Liver (tissue), 9 donors: ENCODE data around the gene RPL39L. TPM values are rescaled to one million over a fixed set of nuclear protein-coding genes. Genes with fewer than 3 reads are reported as not detected.

Source experiments
- DNase-seq: peaks from one replicate; pipeline ENCODE4 v3.0.0-alpha.2; 2017; ENCODE audit warnings: low spot score
- H3K27ac ChIP-seq, 2 donors: one replicate each; pipeline ENCODE4 v1.7.0; 2013; ENCODE audit warnings: inconsistent platforms in 2 of 2, low read length in 2 of 2, control low read depth in 1 of 2, low read depth in 1 of 2, mild to moderate bottlenecking in 1 of 2
- H3K27me3 ChIP-seq, 4 donors: one replicate each; pipeline versions ENCODE4 v1.6.1 to v1.7.0; 2013; ENCODE audit warnings: low read length in 3 of 4, inconsistent platforms in 1 of 4, mild to moderate bottlenecking in 1 of 4, moderate library complexity in 1 of 4; ENCODE audit not compliant: control insufficient read depth in 4 of 4, insufficient read depth in 4 of 4
- H3K36me3 ChIP-seq, 4 donors: one replicate each; pipeline versions ENCODE4 v1.6.1 to v1.7.0; 2013; ENCODE audit warnings: low read length in 3 of 4, mild to moderate bottlenecking in 3 of 4, low read depth in 1 of 4, moderate library complexity in 1 of 4; ENCODE audit not compliant: control insufficient read depth in 4 of 4, insufficient read depth in 3 of 4
- H3K4me1 ChIP-seq, 4 donors: one replicate each; pipeline versions ENCODE4 v1.6.1 to v1.7.0; 2013; ENCODE audit warnings: low read length in 3 of 4, mild to moderate bottlenecking in 3 of 4, moderate library complexity in 1 of 4; ENCODE audit not compliant: control insufficient read depth in 4 of 4, insufficient read depth in 4 of 4
- H3K4me3 ChIP-seq, 3 donors: one replicate each; pipeline versions ENCODE4 v1.6.1 to v1.7.0; 2013; ENCODE audit warnings: low read length in 3 of 3, control low read depth in 1 of 3, low read depth in 1 of 3, mild to moderate bottlenecking in 1 of 3
- H3K9ac ChIP-seq, 2 donors: one replicate each; pipeline ENCODE4 v1.7.0; 2013; ENCODE audit warnings: low read length in 2 of 2, mild to moderate bottlenecking in 2 of 2, moderate library complexity in 2 of 2, control low read depth in 1 of 2, low read depth in 1 of 2
- H3K9me3 ChIP-seq, 4 donors: one replicate each; pipeline versions ENCODE4 v1.6.1 to v1.7.0; 2013; ENCODE audit warnings: low read length in 3 of 4; ENCODE audit not compliant: control insufficient read depth in 4 of 4
- ATF3 ChIP-seq: IDR thresholded peaks from 2 replicates; pipeline ENCODE4 v1.6.1; 2016; ENCODE audit warnings: antibody characterized with exemption
- EGR1 ChIP-seq, 2 donors: IDR thresholded peaks; 2 replicates each; pipeline ENCODE4 v1.6.1; 2016 to 2018; ENCODE audit warnings: antibody characterized with exemption in 2 of 2, low read depth in 2 of 2
- FOXA1 ChIP-seq: IDR thresholded peaks from 2 replicates; pipeline ENCODE4 v1.6.1; 2016; ENCODE audit warnings: antibody characterized with exemption
- FOXA2 ChIP-seq: IDR thresholded peaks from 2 replicates; pipeline ENCODE4 v1.6.1; 2016; ENCODE audit warnings: antibody characterized with exemption
- HNF4A ChIP-seq, 2 donors: conservative IDR thresholded peaks; 2 replicates each; pipeline ENCODE4 v1.6.1; 2016; ENCODE audit warnings: antibody characterized with exemption in 2 of 2, mild to moderate bottlenecking in 2 of 2
- HNF4G ChIP-seq: IDR thresholded peaks from 2 replicates; pipeline ENCODE4 v1.6.1; 2016; ENCODE audit warnings: antibody characterized with exemption
- JUND ChIP-seq, 2 donors: IDR thresholded peaks; 2 replicates each; pipeline ENCODE4 v1.6.1; 2016; ENCODE audit warnings: antibody characterized with exemption in 2 of 2
- MAX ChIP-seq: IDR thresholded peaks from 2 replicates; pipeline ENCODE4 v1.6.1; 2016; ENCODE audit warnings: antibody characterized with exemption
- RAD21 ChIP-seq, 2 donors: IDR thresholded peaks; 2 replicates each; pipeline ENCODE4 v1.6.1; 2016; ENCODE audit warnings: antibody characterized with exemption in 2 of 2, mild to moderate bottlenecking in 2 of 2
- RXRA ChIP-seq, 2 donors: IDR thresholded peaks; 2 replicates each; pipeline ENCODE4 v1.6.1; 2017 to 2018; ENCODE audit warnings: antibody characterized with exemption in 2 of 2, mild to moderate bottlenecking in 1 of 2
- SP1 ChIP-seq: IDR thresholded peaks from 2 replicates; pipeline ENCODE4 v1.6.1; 2018; ENCODE audit warnings: antibody characterized with exemption, mild to moderate bottlenecking
- TAF1 ChIP-seq: conservative IDR thresholded peaks from 2 replicates; pipeline ENCODE4 v1.6.1; 2016; ENCODE audit warnings: antibody characterized with exemption, mild to moderate bottlenecking
- ZBTB33 ChIP-seq: IDR thresholded peaks from 2 replicates; pipeline ENCODE4 v1.6.1; 2016; ENCODE audit warnings: antibody characterized with exemption
- WGBS: extraction: QIAGEN DNeasy Blood & Tissue Kit; methylation state at CpG from one replicate; pipeline ENCODE4 v1.1.7; 2013; 5-methylcytosine and 5-hydroxymethylcytosine counted together
- polyA plus RNA-seq, 2 donors: library from polyadenylated mRNA; stranded (reverse) in 1 of 2; unstranded in 1 of 2; fragments of 200-250 nt in 1 of 2; fragments of >200 nt in 1 of 2; fragmentation: Nextera tagmentation in 1 of 2; extraction: Ambion mirVana in 1 of 2; gene quantifications; one replicate each; pipeline versions ENCODE4 v1.2.1 to v1.2.3, GENCODE V29; 2013 to 2015
- total RNA-seq, 2 donors: library from RNA; depleted of rRNA; stranded (reverse); fragments of >200 nt; gene quantifications; one replicate each; pipeline ENCODE4 v1.2.3, GENCODE V29; 2014
- TF ChIP-seq, protein P1 (sequence below): fragments of 150-350 bp; IDR thresholded peaks from 2 replicates; pipeline ENCODE4 v1.5.1; 2017; ENCODE audit warnings: improper control_type of control experiment, low read depth, low read length; ENCODE audit not compliant: missing input control
- TF ChIP-seq, protein P2 (sequence below): IDR thresholded peaks from 2 replicates; pipeline ENCODE4 v1.6.1; 2016; ENCODE audit warnings: antibody characterized with exemption, mild to moderate bottlenecking
- donor health status: healthy.
- donor health status: healthy.
- donor health status: healthy.
- donor health status: healthy.
- donor health status: healthy.

The RPL39L gene
- total and polyA plus RNA-seq, 4 donors: 1.1 to 6.6 (median 4.2) TPM

DNA sequence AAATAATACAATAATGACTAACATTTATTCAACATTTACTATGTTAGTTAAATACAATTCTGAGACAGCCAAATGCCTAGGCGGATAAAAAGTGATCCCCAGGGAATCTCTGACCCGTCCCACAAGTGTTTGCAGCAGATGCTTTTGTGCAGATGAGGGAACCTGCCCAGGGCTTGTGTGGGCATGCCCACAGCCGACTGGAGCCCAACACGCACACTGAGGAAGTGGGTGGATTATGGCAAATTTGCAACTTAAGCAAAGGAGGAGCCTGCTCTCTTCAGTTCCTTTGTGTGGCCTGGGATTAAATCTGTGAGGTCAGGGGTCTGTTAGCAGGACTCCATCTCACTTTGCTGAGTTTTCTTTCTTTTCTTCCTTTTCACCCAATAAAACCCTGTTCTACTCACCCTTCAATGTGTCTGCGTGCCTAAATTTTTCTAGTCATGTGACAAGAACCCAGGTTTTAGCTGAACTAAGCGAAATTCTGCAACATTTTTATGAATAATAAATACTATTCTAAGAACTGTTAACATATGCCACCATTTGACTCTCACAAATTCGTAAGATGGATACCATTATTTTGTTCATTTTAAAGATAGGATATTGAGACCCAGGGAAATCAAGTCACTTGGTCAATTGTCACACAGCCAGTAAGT is 44.0 kb upstream of the RPL39L start:
- WGBS: 87% methylated on average over 7 of the region's 7 CpGs

GRCh38 chr3:187181454-187182170 is 42.3 kb upstream of the RPL39L start:
- Histone ChIP-seq H3K9me3 (no peaks in the 10 kb centered on the region), H3K36me3 (no peaks in the 10 kb centered on the region), H3K4me1 (no peaks in the 10 kb centered on the region), H3K9ac (no peak overlapping the region), H3K4me3 (no peak overlapping the region), H3K27me3 (no peaks in the 10 kb centered on the region), H3K27ac (no peak overlapping the region)
- 94% methylated on average over 7 of the region's 7 CpGs for WGBS
- no peak for DNase-seq
- TF ChIP-seq ATF3 (no peak), MAX (no peak), EGR1 (IDR thresholded peaks at IDR 0.05; ENCODE audit: low read depth in 2 of 2) (no peak), RXRA (IDR thresholded peaks at IDR 0.05) (no peak), ZBTB33 (no peak), HNF4G (no peak), RAD21 (IDR thresholded peaks at IDR 0.05) (no peak), FOXA2 (no peak), HNF4A (conservative IDR thresholded peaks at IDR 0.05) (no peak), TAF1 (no peak)
- TF ChIP-seq, protein P1, sequence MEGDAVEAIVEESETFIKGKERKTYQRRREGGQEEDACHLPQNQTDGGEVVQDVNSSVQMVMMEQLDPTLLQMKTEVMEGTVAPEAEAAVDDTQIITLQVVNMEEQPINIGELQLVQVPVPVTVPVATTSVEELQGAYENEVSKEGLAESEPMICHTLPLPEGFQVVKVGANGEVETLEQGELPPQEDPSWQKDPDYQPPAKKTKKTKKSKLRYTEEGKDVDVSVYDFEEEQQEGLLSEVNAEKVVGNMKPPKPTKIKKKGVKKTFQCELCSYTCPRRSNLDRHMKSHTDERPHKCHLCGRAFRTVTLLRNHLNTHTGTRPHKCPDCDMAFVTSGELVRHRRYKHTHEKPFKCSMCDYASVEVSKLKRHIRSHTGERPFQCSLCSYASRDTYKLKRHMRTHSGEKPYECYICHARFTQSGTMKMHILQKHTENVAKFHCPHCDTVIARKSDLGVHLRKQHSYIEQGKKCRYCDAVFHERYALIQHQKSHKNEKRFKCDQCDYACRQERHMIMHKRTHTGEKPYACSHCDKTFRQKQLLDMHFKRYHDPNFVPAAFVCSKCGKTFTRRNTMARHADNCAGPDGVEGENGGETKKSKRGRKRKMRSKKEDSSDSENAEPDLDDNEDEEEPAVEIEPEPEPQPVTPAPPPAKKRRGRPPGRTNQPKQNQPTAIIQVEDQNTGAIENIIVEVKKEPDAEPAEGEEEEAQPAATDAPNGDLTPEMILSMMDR: no peak

More for the DNA sequence above, 44.0 kb upstream of the RPL39L start:
- TF ChIP-seq HNF4G (no peak), RXRA (IDR thresholded peaks at IDR 0.05) (no peak), SP1 (no peak), ZBTB33 (no peak), MAX (no peak), HNF4A (conservative IDR thresholded peaks at IDR 0.05) (no peak), FOXA1 (no peak), TAF1 (no peak), JUND (IDR thresholded peaks at IDR 0.05) (no peak), EGR1 (IDR thresholded peaks at IDR 0.05; ENCODE audit: low read depth in 2 of 2) (no peak)
- TF ChIP-seq, protein P2, sequence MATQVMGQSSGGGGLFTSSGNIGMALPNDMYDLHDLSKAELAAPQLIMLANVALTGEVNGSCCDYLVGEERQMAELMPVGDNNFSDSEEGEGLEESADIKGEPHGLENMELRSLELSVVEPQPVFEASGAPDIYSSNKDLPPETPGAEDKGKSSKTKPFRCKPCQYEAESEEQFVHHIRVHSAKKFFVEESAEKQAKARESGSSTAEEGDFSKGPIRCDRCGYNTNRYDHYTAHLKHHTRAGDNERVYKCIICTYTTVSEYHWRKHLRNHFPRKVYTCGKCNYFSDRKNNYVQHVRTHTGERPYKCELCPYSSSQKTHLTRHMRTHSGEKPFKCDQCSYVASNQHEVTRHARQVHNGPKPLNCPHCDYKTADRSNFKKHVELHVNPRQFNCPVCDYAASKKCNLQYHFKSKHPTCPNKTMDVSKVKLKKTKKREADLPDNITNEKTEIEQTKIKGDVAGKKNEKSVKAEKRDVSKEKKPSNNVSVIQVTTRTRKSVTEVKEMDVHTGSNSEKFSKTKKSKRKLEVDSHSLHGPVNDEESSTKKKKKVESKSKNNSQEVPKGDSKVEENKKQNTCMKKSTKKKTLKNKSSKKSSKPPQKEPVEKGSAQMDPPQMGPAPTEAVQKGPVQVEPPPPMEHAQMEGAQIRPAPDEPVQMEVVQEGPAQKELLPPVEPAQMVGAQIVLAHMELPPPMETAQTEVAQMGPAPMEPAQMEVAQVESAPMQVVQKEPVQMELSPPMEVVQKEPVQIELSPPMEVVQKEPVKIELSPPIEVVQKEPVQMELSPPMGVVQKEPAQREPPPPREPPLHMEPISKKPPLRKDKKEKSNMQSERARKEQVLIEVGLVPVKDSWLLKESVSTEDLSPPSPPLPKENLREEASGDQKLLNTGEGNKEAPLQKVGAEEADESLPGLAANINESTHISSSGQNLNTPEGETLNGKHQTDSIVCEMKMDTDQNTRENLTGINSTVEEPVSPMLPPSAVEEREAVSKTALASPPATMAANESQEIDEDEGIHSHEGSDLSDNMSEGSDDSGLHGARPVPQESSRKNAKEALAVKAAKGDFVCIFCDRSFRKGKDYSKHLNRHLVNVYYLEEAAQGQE: no peak
- H3K36me3 ChIP-seq: no peaks in the 10 kb centered on the region
- no peak overlapping the region for H3K9ac ChIP-seq
- H3K27ac ChIP-seq: no peak overlapping the region
- no peaks in the 10 kb centered on the region for H3K9me3 ChIP-seq
- no peak for DNase-seq
- H3K4me3 ChIP-seq: no peak overlapping the region
- H3K4me1 ChIP-seq: no peaks in the 10 kb centered on the region
- H3K27me3 ChIP-seq: no peaks in the 10 kb centered on the region
